Smooth muscle cell of trachea (primary cell): ENCODE measurements around the gene MLEC. TPM values are rescaled to one million over a fixed set of nuclear protein-coding genes. Genes with fewer than 3 reads are reported as not detected.

Source experiments
- total RNA-seq: library from RNA; depleted of rRNA; stranded (reverse); fragments of >200 nt; gene quantifications from 2 replicates; pipeline ENCODE4 v1.2.1, GENCODE V29; 2014

The MLEC gene, protein sequence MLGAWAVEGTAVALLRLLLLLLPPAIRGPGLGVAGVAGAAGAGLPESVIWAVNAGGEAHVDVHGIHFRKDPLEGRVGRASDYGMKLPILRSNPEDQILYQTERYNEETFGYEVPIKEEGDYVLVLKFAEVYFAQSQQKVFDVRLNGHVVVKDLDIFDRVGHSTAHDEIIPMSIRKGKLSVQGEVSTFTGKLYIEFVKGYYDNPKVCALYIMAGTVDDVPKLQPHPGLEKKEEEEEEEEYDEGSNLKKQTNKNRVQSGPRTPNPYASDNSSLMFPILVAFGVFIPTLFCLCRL
- 136 and 137 TPM in 2 replicates for total RNA-seq

DNA sequence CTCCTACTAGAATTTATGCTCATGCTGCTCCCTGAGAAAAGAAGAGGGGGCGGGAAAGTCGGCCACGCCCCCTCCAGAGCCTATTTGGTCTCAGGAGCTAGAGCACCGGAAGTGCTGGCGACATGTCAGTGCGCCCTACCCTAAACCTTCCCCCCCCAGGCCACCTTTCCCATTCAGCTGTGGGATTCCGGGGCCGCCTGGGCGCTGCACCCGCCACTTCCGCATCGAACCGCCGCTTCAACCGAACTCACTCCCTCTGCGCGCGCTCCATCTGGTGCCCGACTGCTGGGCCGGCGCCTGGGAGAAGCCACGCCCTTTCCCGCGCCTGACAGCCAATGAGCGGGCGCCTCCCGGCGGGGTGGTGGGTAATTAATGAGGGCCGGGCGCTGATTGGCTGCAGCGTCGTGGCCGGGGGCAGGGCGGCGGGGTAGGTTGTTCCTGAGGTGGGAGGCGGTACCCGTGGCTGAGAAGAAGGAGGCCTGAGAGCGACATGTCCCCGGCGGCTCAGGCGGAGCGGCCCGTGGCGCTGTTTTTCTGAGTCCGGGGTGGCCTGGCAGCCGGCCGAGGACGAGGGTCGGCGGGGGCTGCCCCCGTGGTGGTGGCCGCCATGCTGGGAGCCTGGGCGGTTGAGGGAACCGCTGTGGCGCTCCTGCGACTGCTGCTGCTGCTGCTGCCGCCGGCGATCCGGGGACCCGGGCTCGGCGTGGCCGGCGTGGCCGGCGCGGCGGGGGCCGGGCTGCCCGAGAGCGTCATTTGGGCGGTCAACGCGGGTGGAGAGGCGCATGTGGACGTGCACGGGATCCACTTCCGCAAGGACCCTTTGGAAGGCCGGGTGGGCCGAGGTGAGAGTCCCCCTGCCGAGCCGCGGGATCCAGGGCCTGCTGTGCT, at the start of gene MLEC:
Gene MLEC, plus strand, starts transcription at position 460 of the 888 bp plus-strand sequence. Its CDS starts 148 bp downstream, at position 608.

GRCh38 chr12:120639771-120640721, 46.9 kb upstream of the MLEC start, which contains the start of gene CABP1:
CABP1 (plus strand) TSS chr12:120640626; CDS start chr12:120640686, 60 bp downstream.

GRCh38 chr12:120710031-120710804, 23.3 kb downstream of the MLEC start, which contains the start of gene UNC119B:
UNC119B (plus strand) TSS chr12:120710458; CDS start chr12:120710475, 17 bp downstream.

GRCh38 chr12:120725659-120726509, 38.9 kb downstream of the MLEC start, which contains the start of gene ACADS:
ACADS (plus strand) TSS chr12:120725826; CDS start chr12:120725886, 60 bp downstream.

Other genes starting within 250 kb of the MLEC start
- gene COX6A1, start 249.0 kb upstream of the MLEC start, total RNA-seq, result 593 and 630 TPM in 2 replicates
- 23.0 and 24.9 TPM in 2 replicates for gene TRIAP1, start 240.8 kb upstream of the MLEC start, total RNA-seq
- 17.4 and 23.4 TPM in 2 replicates for gene GATC, start 240.7 kb upstream of the MLEC start, total RNA-seq
- 162 and 218 TPM in 2 replicates for gene SRSF9, start 217.4 kb upstream of the MLEC start, total RNA-seq
- gene DYNLL1, start 191.0 kb upstream of the MLEC start, total RNA-seq, result 178 and 248 TPM in 2 replicates
- gene COQ5, start 158.0 kb upstream of the MLEC start, total RNA-seq, result 33.1 and 46.1 TPM in 2 replicates
- gene RNF10, start 152.8 kb upstream of the MLEC start, total RNA-seq, result 173 and 233 TPM in 2 replicates
- gene POP5, start 105.7 kb upstream of the MLEC start, total RNA-seq, result 32.4 and 63.1 TPM in 2 replicates
- 0.66 and 1.9 TPM in 2 replicates for gene CABP1, start 46.5 kb upstream of the MLEC start, total RNA-seq
- gene UNC119B, start 23.3 kb downstream of the MLEC start, total RNA-seq, result 27.1 and 41.4 TPM in 2 replicates
- 17.6 and 27.0 TPM in 2 replicates for gene ACADS, start 38.7 kb downstream of the MLEC start, total RNA-seq
- gene SPPL3, start 217.2 kb downstream of the MLEC start, total RNA-seq, result 6.6 and 12.4 TPM in 2 replicates